GM18517 (cell line): Measurements from ENCODE around the gene SPATS2L.
"Not testable (repeated sequence)": the region's sequence is repeated elsewhere in the genome, so short reads cannot be mapped to it uniquely, and the experiment has no call there.

Experiments
- ATAC-seq: cut with Tn5 transposase; IDR thresholded peaks from one replicate; pipeline ENCODE4 v1.9.1; 2021; ENCODE audit warnings: mild to moderate bottlenecking, moderate library complexity; ENCODE audit not compliant: unreplicated experiment

Gene SPATS2L

DNA sequence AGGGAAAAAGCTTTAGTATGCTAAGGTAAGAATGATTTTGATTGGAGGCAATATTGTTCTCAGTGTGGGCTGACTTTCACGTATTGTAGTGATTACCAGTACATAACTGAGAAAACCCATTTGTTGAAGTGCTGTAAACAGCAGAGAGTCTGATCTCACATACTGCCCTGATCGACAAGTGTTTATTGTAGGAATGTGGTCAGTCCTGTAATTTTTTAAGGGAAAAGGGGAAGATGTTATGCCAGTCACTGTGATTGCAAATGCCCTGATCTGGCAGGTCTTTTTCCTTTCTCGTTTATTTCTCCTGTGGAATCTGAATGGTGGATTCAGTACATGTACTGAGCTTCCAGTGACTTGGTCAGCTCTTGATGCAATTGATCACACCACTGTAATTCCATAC is 11.5 kb downstream of the SPATS2L start:
- no peak for ATAC-seq

GRCh38 chr2:200318940-200319435 is 12.5 kb downstream of the SPATS2L start:
- ATAC-seq: no peak

DNA sequence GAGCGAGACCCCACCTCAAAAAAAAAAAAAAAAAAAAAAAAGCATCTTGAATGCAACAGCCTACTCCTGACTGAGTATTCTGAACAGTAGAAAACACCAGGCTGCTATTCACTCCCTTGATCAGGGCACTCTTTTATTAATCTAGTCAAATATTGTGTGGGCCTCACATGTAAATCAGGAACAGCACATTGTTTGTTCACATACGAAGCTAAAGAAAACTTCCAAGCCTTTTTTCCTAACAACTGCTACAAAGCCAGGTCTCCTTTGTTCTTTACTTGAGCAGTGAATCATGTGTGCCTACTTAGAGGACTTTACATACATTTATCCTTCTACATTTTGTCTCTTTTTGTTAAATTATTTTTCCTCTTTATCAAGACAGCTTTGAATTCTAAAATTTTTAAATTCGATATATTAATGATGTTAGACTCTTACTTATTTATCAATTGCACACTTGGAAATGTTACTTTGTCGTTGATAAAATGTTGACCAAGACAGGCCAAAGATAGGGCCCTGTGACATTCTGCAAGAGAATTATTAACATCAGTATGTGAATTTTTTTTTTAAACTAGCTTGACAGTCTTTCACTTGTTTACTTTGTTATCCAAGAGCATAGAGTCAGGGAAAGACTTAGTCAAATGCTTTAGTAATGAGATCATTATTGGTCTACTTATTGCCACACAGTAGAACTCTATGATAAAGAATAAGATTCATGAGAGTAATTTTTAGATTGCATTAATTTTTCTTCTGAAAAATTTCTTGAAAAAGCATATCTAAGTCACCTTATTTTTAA is 13.2 kb downstream of the SPATS2L start:
- no peak for ATAC-seq

GRCh38 chr2:200320344-200320743 is 13.9 kb downstream of the SPATS2L start:
- no peak for ATAC-seq

- no peak for ATAC-seq
Observed at GRCh38 chr2:200320991-200321390, 14.5 kb downstream of the SPATS2L start.

DNA sequence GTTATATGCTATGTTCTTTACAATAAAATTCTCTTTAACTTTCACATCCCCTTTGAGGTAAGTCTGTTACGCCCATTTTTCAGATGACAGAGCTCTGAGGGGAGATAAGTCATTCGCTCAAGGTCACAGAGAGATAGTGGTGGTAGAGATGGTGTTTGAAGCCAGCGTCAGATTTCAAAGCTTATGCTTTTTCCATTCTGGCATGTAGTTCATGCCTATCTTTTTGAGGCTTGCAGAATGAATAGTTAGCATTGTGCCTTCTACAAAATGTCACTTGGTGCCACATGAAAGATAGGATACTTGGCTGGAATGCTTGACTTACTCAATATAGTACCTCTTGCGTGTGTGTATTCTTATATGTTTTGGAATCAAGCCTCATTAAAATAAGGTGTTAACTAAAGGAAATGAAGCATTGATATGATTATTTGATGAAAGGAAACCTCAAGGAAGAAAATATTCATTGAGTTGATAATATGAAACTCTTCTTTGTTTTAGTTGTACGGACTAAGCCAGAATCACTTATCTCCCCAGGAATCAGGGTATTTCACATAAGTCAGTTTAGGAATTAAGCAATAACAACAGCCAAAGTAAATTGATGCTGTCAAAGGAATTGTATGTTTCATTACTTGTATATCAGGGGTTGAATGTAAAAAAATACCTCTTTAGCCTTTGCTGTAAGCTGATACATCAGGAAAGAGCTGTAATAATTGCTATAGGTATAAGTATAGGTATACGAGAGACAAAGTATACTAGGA is 15.5 kb downstream of the SPATS2L start:
- no peak for ATAC-seq

- ATAC-seq: no peak
Observed at GRCh38 chr2:200322607-200323006, 16.1 kb downstream of the SPATS2L start.

- no peak for ATAC-seq
Observed at GRCh38 chr2:200324362-200324761, 17.9 kb downstream of the SPATS2L start.

GRCh38 chr2:200329384-200329783 is 22.9 kb downstream of the SPATS2L start:
- no peak for ATAC-seq

DNA sequence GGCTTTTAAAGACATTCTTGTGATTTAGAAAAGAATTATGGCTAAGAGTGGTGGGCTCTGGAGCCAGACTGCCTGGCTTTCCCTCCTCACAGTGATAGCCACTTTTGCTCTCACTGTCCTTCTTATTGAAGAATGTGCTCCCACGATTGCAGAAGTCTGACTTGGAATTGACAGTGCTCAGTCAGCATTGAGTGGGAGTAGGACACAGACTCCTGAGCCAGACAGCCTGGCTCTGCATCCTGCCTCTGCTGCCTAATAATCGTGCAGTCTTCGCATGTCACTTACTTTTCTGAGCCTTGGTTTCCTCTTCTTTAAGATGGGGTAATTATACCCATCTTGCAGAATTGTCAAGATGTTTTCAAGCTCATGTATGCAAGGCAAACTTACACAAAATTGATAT is 23.3 kb downstream of the SPATS2L start:
- ATAC-seq: no peak

DNA sequence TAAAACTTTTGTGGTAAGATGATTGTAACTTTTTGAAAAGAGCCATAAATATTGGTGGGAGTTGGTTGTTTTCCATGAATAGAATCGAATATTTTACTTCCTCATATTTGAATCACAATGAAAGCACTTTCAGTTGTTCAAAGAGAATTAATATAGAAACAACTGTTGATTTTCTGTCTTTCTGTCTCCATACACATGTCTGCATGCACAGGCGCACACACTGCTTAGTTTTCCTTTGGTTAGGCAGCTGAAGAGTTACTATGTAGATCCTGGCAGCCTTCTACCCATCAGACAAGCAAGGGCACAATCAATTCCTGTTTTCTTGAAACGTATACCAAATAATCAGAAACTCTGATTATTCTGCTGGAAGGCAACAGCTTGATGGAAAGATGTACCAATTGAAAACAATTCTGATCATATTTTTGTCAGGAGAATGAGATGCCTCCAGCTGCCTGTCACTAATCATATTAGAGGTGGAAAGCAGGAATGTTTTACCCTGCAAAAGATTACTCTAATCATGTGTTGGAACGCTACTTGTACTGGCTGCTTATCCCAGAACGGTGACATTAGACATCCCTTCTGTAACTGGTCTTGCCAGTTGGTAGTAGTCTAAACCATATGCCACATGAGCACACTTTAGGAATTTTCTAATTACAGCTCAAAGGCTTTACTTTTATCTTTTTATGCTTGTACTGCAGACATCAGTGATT is 24.0 kb downstream of the SPATS2L start:
- no peak for ATAC-seq

DNA sequence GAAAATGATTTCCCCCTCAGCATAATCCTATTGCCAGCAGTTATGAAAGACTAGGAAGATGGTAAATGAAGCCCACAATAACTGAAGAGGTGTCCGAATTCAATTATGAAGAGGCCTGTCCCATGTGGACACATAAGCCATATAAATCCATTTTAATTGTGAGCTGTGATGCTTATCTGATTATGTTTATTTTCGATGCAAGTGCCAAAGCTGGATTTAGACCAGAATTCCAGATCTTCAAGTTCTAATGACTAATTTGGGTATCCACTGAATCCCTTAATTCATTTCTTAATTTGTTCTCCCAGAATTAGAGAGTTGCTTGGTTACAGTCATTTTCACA is 24.5 kb downstream of the SPATS2L start:
- no peak for ATAC-seq

GRCh38 chr2:200335657-200336056 is 29.2 kb downstream of the SPATS2L start:
- ATAC-seq: no peak

DNA sequence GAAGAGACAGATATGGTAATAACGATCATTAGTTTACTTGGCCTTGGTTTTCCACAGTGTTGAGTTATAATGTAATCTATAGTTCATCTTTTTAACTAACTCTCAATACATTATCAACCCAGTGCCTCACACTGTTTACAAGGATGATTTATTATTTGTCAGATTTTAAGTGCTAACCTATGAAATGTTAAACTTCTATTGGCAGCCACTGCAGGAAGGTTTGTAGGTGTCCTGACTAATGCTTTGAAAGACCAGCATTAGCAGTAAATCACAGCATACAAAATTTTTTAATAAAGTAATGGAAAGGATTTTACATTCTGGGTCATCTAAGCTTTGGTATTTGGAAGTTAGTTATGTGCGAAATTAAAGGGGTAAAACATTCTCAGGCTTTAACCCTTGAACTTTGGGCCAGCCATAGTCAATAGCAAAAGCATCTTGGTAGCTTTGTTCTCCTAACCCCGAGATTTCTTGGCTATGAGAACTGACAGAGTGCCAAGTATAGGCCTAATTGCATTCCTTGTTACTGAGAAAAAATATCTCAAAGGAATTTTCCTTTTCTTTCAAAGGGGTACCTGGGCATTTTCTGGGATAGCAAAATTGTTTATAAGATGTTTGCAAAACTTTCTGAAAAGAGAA is 30.6 kb downstream of the SPATS2L start:
- no peak for ATAC-seq

DNA sequence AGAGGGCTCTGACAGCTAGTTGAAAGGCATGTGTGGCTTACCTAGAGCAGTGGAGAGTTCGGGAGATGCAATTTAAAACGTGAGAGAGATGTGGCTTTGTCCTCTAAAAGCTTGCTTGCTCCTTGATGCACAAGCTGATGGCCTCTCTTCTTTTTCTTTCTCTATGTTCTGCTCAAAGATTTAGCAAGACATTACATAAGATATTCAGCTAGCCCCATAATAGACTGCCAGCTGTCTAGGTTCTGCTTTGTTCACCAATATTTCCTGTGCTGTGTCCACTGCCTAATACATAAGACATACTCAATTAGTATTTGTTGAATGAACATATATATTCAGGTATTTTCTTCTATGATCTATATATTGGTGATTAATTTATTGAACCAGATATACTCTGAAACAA is 31.1 kb downstream of the SPATS2L start:
- no peak for ATAC-seq

GRCh38 chr2:200338692-200339091 is 32.2 kb downstream of the SPATS2L start:
- no peak for ATAC-seq

DNA sequence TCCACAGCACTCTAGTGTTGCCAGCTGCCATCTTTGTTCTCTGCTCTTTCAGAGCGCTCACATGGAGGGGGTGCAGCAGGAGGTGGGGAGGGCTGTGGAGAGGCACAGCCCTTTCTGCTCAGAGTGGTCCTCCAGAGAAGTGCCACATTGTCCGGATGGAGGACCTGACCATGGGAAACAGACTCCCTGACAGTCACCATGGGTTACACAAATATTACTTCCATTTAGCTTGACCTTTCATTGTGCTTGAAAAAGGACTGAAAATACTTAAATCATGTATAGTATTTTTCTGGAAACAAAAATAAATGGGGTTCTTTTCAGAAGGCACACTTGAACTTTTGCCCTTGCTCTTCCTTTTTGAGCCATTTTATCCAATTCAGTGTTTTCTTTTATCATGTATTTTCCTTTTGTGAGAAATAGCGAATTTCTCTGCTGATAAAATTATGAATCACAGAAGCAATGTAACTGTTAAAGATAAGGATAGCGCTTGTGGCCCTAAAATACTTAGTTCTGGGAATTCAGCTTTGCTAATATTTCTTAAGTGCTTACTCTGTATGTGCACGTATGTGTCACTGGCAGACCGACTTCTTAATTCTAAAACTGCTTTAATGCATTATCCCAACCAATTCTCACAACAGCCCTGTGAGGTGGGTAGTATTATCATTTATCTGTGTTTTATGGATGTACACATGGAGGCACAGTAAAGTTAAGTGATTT is 34.2 kb downstream of the SPATS2L start:
- ATAC-seq: no peak

DNA sequence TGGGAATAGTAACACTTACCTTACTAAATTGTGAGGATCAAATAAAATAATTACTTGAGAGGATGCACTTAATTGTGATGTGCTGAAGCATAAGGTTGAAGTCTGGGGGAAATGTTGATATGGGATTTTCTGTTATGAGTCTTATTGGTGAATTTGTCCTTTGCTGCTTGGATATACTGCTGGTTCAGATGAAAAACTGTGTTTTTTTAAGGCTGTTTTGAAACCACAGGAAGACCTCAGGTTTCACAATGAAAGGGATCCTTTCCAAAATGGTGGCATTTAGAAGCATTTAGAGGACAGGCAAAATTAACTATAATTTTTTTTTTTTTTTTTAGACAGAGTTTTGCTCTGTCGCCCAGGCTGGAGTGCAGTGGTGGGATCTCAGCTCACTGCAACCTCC is 34.9 kb downstream of the SPATS2L start:
- ATAC-seq: no peak

GRCh38 chr2:200342235-200342634 is 35.7 kb downstream of the SPATS2L start:
- no peak for ATAC-seq

- ATAC-seq: no peak
Observed at GRCh38 chr2:200342654-200343053, 36.2 kb downstream of the SPATS2L start.

- ATAC-seq: not testable (repeated sequence)
Observed at GRCh38 chr2:200344202-200344601, 37.7 kb downstream of the SPATS2L start.
